K562 (cell line): Measurements from ENCODE around the gene FARSB. TPM values are rescaled to one million over a fixed set of nuclear protein-coding genes. Genes with fewer than 3 reads are reported as not detected.

ENCODE experiments used
- CBFA2T3 ChIP-seq: fragments of 450-650 bp; IDR thresholded peaks from 2 replicates; pipeline ENCODE4 v1.6.1; 2017
- CBX5 ChIP-seq: IDR thresholded peaks from 2 replicates; pipeline ENCODE4 v1.6.1; 2014; ENCODE audit warnings: low read depth, borderline replicate concordance
- EWSR1 ChIP-seq: fragments of 450-650 bp; IDR thresholded peaks from 2 replicates; pipeline ENCODE4 v1.6.1; 2018; ENCODE audit warnings: borderline replicate concordance, mild to moderate bottlenecking, low read depth, moderate library complexity; ENCODE audit not compliant: partially characterized antibody
- HMBOX1 ChIP-seq: sonication (generic); IDR thresholded peaks from 2 replicates; pipeline ENCODE4 v1.6.1; 2016
- HNRNPL ChIP-seq: fragments of 200-400 bp; formaldehyde crosslinking; IDR thresholded peaks from 2 replicates; pipeline ENCODE4 v1.6.1; 2017; ENCODE audit warnings: low read depth, mild to moderate bottlenecking, low read length
- LEF1 ChIP-seq: fragments of 450-650 bp; IDR thresholded peaks from 2 replicates; pipeline ENCODE4 v1.6.1; 2016; ENCODE audit warnings: mild to moderate bottlenecking
- NR2C2 ChIP-seq, 2 experiments: fragments of 200-800 bp in 1 of 2; sonication (Bioruptor generic) in 1 of 2; sonication (generic) in 1 of 2; formaldehyde crosslinking in 1 of 2; IDR thresholded peaks; 2 replicates each; pipeline versions ENCODE4 v1.6.1 to v1.8.0; 2016 to 2022; ENCODE audit warnings: mild to moderate bottlenecking in 1 of 2, missing compliant biosample characterization in 1 of 2, missing genetic modification characterization in 1 of 2, missing genetic modification reagents in 1 of 2
- PTBP1 ChIP-seq: fragments of 200-400 bp; formaldehyde crosslinking; IDR thresholded peaks from 2 replicates; pipeline ENCODE4 v1.6.1; 2017; ENCODE audit warnings: low read depth, low read length
- REST ChIP-seq, 2 experiments: fragments of 450-650 bp; formaldehyde crosslinking in 1 of 2; IDR thresholded peaks; 2 replicates each; pipeline versions ENCODE4 v1.4.0 to v1.6.1; 2014 to 2020; ENCODE audit warnings: mild to moderate bottlenecking in 2 of 2, borderline replicate concordance in 1 of 2, low read depth in 1 of 2
- STAG1 ChIP-seq: sonication (generic); formaldehyde crosslinking; IDR thresholded peaks from 2 replicates; pipeline ENCODE4 v1.5.0; 2020; ENCODE audit warnings: missing genetic modification reagents, borderline replicate concordance
- ZBED1 ChIP-seq: IDR thresholded peaks from 2 replicates; pipeline ENCODE4 v1.6.1; 2014
- ZBTB11 ChIP-seq, 3 experiments: fragments of 200-800 bp in 1 of 3; fragments of 250-450 bp in 1 of 3; fragments of 450-650 bp in 1 of 3; sonication (Bioruptor Pico) in 1 of 3; sonication (Bioruptor generic) in 1 of 3; formaldehyde crosslinking in 1 of 3; IDR thresholded peaks; 2 replicates each; pipeline versions ENCODE4 v1.6.1 to v1.8.0; 2016 to 2022; ENCODE audit warnings: mild to moderate bottlenecking in 2 of 3, missing genetic modification characterization in 2 of 3, missing compliant biosample characterization in 1 of 3, moderate library complexity in 1 of 3
- ZFX ChIP-seq: sonication (generic); formaldehyde crosslinking; IDR thresholded peaks from 2 replicates; pipeline ENCODE4 v1.8.0; 2022; ENCODE audit warnings: mild to moderate bottlenecking, missing genetic modification reagents, moderate library complexity
- ZNF140 ChIP-seq: fragments of 250-450 bp; sonication (Bioruptor Pico); IDR thresholded peaks from 2 replicates; pipeline ENCODE4 v1.8.0; 2021; ENCODE audit warnings: moderate library complexity, mild to moderate bottlenecking, inconsistent platforms
- ZNF143 ChIP-seq: sonication (generic); formaldehyde crosslinking; IDR thresholded peaks from 2 replicates; pipeline ENCODE4 v1.9.0; 2022; ENCODE audit warnings: mild to moderate bottlenecking, missing genetic modification reagents
- ZNF217 ChIP-seq: sonication (generic); formaldehyde crosslinking; IDR thresholded peaks from 2 replicates; pipeline ENCODE4 v1.8.0; 2022; ENCODE audit warnings: mild to moderate bottlenecking, missing genetic modification reagents
- ZNF282 ChIP-seq: sonication (generic); formaldehyde crosslinking; IDR thresholded peaks from 2 replicates; pipeline ENCODE4 v1.8.1; 2023; ENCODE audit warnings: missing genetic modification reagents
- polyA plus RNA-seq, 8 experiments: library from polyadenylated mRNA; depleted of rRNA in 4 of 8; stranded (reverse) in 5 of 8; unstranded in 3 of 8; fragments of >200 nt; fragmentation: Nextera tagmentation in 2 of 8; fragmentation: Illumina TruSeq in 1 of 8; extraction: Ambion mirVana in 2 of 8; extraction: Trizol in 1 of 8; gene quantifications; 2 replicates each; pipeline versions ENCODE4 v1.2.1 to v1.2.3, GENCODE V29; 2011 to 2014; ENCODE audit warnings: inconsistent platforms in 1 of 8, missing spikeins in 1 of 8
- total RNA-seq, 7 experiments: library from RNA; depleted of rRNA in 6 of 7; stranded (reverse); fragments of >200 nt in 6 of 7; fragmentation: Illumina TruSeq in 2 of 7; extraction: Trizol in 2 of 7; gene quantifications; 2 replicates each; pipeline versions ENCODE4 v1.2.1 to v1.2.3, GENCODE V29; 2011 to 2021; ENCODE audit warnings: low replicate concordance in 1 of 7

FARSB gene
- total and polyA plus RNA-seq, 9 of the 15 experiments (the other 6 are each of a cell fraction or from before 2014, with no cell fraction given) = 26.6 to 171 (median 55.7) TPM

- TF ChIP-seq ZNF282 (CRISPR knock-in tag) (no peak), EWSR1 (no peak), ZFX (CRISPR knock-in tag) (no peak), LEF1 (no peak), ZNF217 (no peak), NR2C2 (CRISPR knock-in tag; IDR thresholded peaks at IDR 0.05) (no peak), NR2C2 (tag; IDR thresholded peaks at IDR 0.05) (0 out of 2 replicates have a peak, but pooled peaks have one; percentile 14), REST (IDR thresholded peaks at IDR 0.05; ENCODE audit: borderline replicate concordance) (no peak), REST (CRISPR knock-in tag; IDR thresholded peaks at IDR 0.05; ENCODE audit: low read depth) (no peak), ZBTB11 (CRISPR knock-in tag; IDR thresholded peaks at IDR 0.05) (no peak), ZBED1 (no peak), PTBP1 (no peak), HMBOX1 (peak; percentile 64), STAG1 (no peak), ZNF143 (CRISPR knock-in tag) (no peak), ZNF140 (CRISPR knock-in tag) (no peak), CBX5 (no peak), CBFA2T3 (no peak), HNRNPL (no peak)
Observed at GRCh38 chr2:222673883-222674282, 18.0 kb upstream of the FARSB start (continued).
